ENCODE results near the gene CTPS1. TPM values are rescaled to one million over a fixed set of nuclear protein-coding genes. Genes with fewer than 3 reads are reported as not detected.

Gene CTPS1
- total RNA-seq, 1 experiment from 2014 or later = 111 TPM

GRCh38 chr1:41053316-41053715 lies 73.8 kb downstream of the CTPS1 start:
- no peak for DNase-seq (ENCODE audit: extremely low read depth, low read depth)

- no peak for DNase-seq (ENCODE audit: extremely low read depth, low read depth)
Measured at GRCh38 chr1:41056907-41057306, 77.4 kb downstream of the CTPS1 start.

Small RNAs within 50 kb of the gene (small RNA-seq; reads per million reads assigned to genes)
- gene UBE2V1P8 = 0 reads per million in 2 experiments

Other genes with a start within 250 kb of the CTPS1 start
- 0.74 and 0.84 TPM in 2 replicates for gene KCNQ4, start 195.9 kb upstream of the CTPS1 start, total RNA-seq (2014; rRNA removed; shearing (Covaris generic))
- gene CITED4, start 117.3 kb upstream of the CTPS1 start, total RNA-seq (2014; rRNA removed; shearing (Covaris generic)) = 71.1 and 106 TPM in 2 replicates
- 0.05 TPM in 1 of 2 replicates, not detected in the other for gene SLFNL1, start 42.0 kb downstream of the CTPS1 start, total RNA-seq (2014; rRNA removed; shearing (Covaris generic))

Measured in NCI-H460 (cell line).